A673 (cell line): ENCODE measurements around the gene MRGPRF. TPM values are rescaled to one million over a fixed set of nuclear protein-coding genes. Genes with fewer than 3 reads are reported as not detected.

Experiments used
- BruUV-seq: library from RNA; stranded (reverse); fragments of 400-500 nt; replicated peaks from 2 replicates; lab custom pipeline; 2021; lab: Mats Ljungman, UMichigan
- CTCF ChIA-PET: fragments of 300-600 bp; sonication (Branson Sonifier 250); formaldehyde crosslinking; loops from one replicate; lab custom pipeline; 2022; ENCODE audit warnings: antibody characterized with exemption; lab: Charles Lee
- POLR2A ChIA-PET: fragments of 300-600 bp; sonication (Branson Sonifier 250); formaldehyde crosslinking; loops from one replicate; lab custom pipeline; 2022; ENCODE audit warnings: antibody characterized with exemption; ENCODE audit not compliant: low non-redundant PET; lab: Charles Lee
- DNase-seq: peaks from one replicate; pipeline ENCODE4 v3.0.0-alpha.2; 2015; ENCODE audit warnings: low spot score
- H3K27ac ChIP-seq: fragments of 200-600 bp; sonication (generic); 2 replicates; pipeline ENCODE4 v1.5.1; 2016; ENCODE audit warnings: mixed run types, low read depth, mild to moderate bottlenecking, mixed read lengths, antibody characterized with exemption, low read length; ENCODE audit not compliant: poor library complexity, severe bottlenecking
- H3K27me3 ChIP-seq: fragments of 200-600 bp; sonication (generic); replicated peaks from 2 replicates; pipeline ENCODE4 v1.6.1; 2017; ENCODE audit warnings: mixed run types, low read depth, mild to moderate bottlenecking, mixed read lengths, antibody characterized with exemption, low read length; ENCODE audit not compliant: insufficient read depth, poor library complexity
- H3K36me3 ChIP-seq: fragments of 200-600 bp; sonication (generic); 2 replicates; pipeline ENCODE4 v1.6.1; 2016; ENCODE audit warnings: mixed run types, mild to moderate bottlenecking, mixed read lengths, antibody characterized with exemption, low read length; ENCODE audit not compliant: insufficient read depth, poor library complexity, severe bottlenecking
- H3K4me1 ChIP-seq: fragments of 200-600 bp; sonication (generic); 2 replicates; pipeline ENCODE4 v1.6.1; 2017; ENCODE audit warnings: mixed run types, mild to moderate bottlenecking, mixed read lengths, antibody characterized with exemption, low read length; ENCODE audit not compliant: insufficient read depth, poor library complexity, severe bottlenecking
- H3K4me3 ChIP-seq: fragments of 200-600 bp; sonication (generic); 2 replicates; pipeline ENCODE4 v1.5.1; 2016; ENCODE audit warnings: low read depth, mixed run types, mild to moderate bottlenecking, mixed read lengths, low read length; ENCODE audit not compliant: poor library complexity, severe bottlenecking
- H3K9me3 ChIP-seq: fragments of 200-600 bp; sonication (generic); 2 replicates; pipeline ENCODE4 v1.6.1; 2016; ENCODE audit warnings: mixed run types, low read depth, mild to moderate bottlenecking, mixed read lengths, antibody characterized with exemption, low read length; ENCODE audit not compliant: poor library complexity, severe bottlenecking
- CTCF ChIP-seq: fragments of 300-800, 200-600 bp; sonication (generic); conservative IDR thresholded peaks from 2 replicates; pipeline ENCODE4 v1.5.1; 2017; ENCODE audit warnings: low read depth, mild to moderate bottlenecking, antibody characterized with exemption, low read length, moderate library complexity, mixed read lengths
- EZH2 ChIP-seq: fragments of 200-600 bp; sonication (generic); IDR thresholded peaks from 2 replicates; pipeline ENCODE4 v1.6.1; 2017; ENCODE audit warnings: borderline replicate concordance, low read depth, mild to moderate bottlenecking, mixed read lengths, antibody characterized with exemption, low read length; ENCODE audit not compliant: poor library complexity, severe bottlenecking
- intact Hi-C: fragments of 100-400 bp; cut with micrococcal nuclease; formaldehyde crosslinking; loops from one replicate; pipeline ENCODE4 v1.10.0; 2022; ENCODE audit not compliant: unreplicated experiment
- total RNA-seq: library from RNA; stranded (reverse); gene quantifications from 2 replicates; pipeline ENCODE4 v1.2.3, GENCODE V29; 2021

Gene MRGPRF
- total RNA-seq, 1 experiment from 2014 or later: 9.3 TPM

GRCh38 chr11:68970921-68971636 is 42.0 kb downstream of the MRGPRF start:
- DNase-seq: no peak
- Histone ChIP-seq H3K4me3 (no peak overlapping the region), H3K36me3 (no peaks in the 10 kb centered on the region), H3K27ac (no peak overlapping the region), H3K27me3 (no peaks in the 10 kb centered on the region), H3K9me3 (no peaks in the 10 kb centered on the region), H3K4me1 (no peaks in the 10 kb centered on the region)
- ChIA-PET CTCF (interaction anchor here (0.6 kb wide), 1 partner anchor 11 kb away, joined by 3 read pairs; no protein-coding TSS in a partner anchor), POLR2A (no interaction called here)
- no TSS peak for BruUV-seq
- intact Hi-C loops: no loop called here
- TF ChIP-seq EZH2: no peak
- TF ChIP-seq CTCF: no peak

- H3K36me3 ChIP-seq: no peaks in the 10 kb centered on the region
- no TSS peak for BruUV-seq
- intact Hi-C loops: no loop called here
Measured at GRCh38 chr11:68969386-68969785, 43.7 kb downstream of the MRGPRF start.

More at GRCh38 chr11:68969386-68969785, 43.7 kb downstream of the MRGPRF start:
- Histone ChIP-seq H3K4me1 (no peaks in the 10 kb centered on the region), H3K9me3 (no peaks in the 10 kb centered on the region), H3K27me3 (no peaks in the 10 kb centered on the region), H3K4me3 (no peak overlapping the region), H3K27ac (no peak overlapping the region)
- DNase-seq: no peak
- ChIA-PET CTCF (interaction anchor here (0.6 kb wide), 2 partner anchors 25 to 67 kb away, joined by 3 to 4 read pairs; no protein-coding TSS in a partner anchor), POLR2A (no interaction called here)
- no peak for TF ChIP-seq EZH2
- TF ChIP-seq CTCF: no peak
